GM15510 (cell line): Measurements from ENCODE around the gene PRRC2C.

Experiments used
- POLR2A ChIP-seq: IDR thresholded peaks from 3 replicates; pipeline ENCODE4 v1.6.1; 2011; ENCODE audit warnings: borderline replicate concordance; ENCODE audit not compliant: insufficient read length; ENCODE audit errors: extremely low read depth

Gene PRRC2C

GRCh38 chr1:171487038-171487437 is 1.7 kb downstream of the PRRC2C start:
- no peak for TF ChIP-seq POLR2A

- TF ChIP-seq POLR2A: no peak
These were observed 3.0 kb downstream of the PRRC2C start for GRCh38 chr1:171488190-171488929.

- TF ChIP-seq POLR2A: no peak
These were observed 8.7 kb downstream of the PRRC2C start for GRCh38 chr1:171494076-171494475.

GRCh38 chr1:171495444-171495843 is 10.1 kb downstream of the PRRC2C start:
- TF ChIP-seq POLR2A: no peak

- TF ChIP-seq POLR2A: no peak
These were observed 15.0 kb downstream of the PRRC2C start for GRCh38 chr1:171500304-171500703.

GRCh38 chr1:171500803-171501202 is 15.5 kb downstream of the PRRC2C start:
- no peak for TF ChIP-seq POLR2A

GRCh38 chr1:171501305-171502024 is 16.1 kb downstream of the PRRC2C start:
- TF ChIP-seq POLR2A: no peak

GRCh38 chr1:171506525-171507304 is 21.4 kb downstream of the PRRC2C start:
- TF ChIP-seq POLR2A: no peak

GRCh38 chr1:171507435-171507834 is 22.1 kb downstream of the PRRC2C start:
- TF ChIP-seq POLR2A: no peak

- TF ChIP-seq POLR2A: no peak
These were observed 23.9 kb downstream of the PRRC2C start for GRCh38 chr1:171509191-171509590.

GRCh38 chr1:171513743-171514142 is 28.4 kb downstream of the PRRC2C start:
- no peak for TF ChIP-seq POLR2A

- TF ChIP-seq POLR2A: no peak
These were observed 30.0 kb downstream of the PRRC2C start for GRCh38 chr1:171515299-171515698.

- no peak for TF ChIP-seq POLR2A
These were observed 30.4 kb downstream of the PRRC2C start for GRCh38 chr1:171515741-171516140.

- TF ChIP-seq POLR2A: no peak
These were observed 36.2 kb downstream of the PRRC2C start for GRCh38 chr1:171521567-171521966.

- no peak for TF ChIP-seq POLR2A
These were observed 45.3 kb downstream of the PRRC2C start for GRCh38 chr1:171530676-171531075.

- TF ChIP-seq POLR2A: no peak
These were observed 47.2 kb downstream of the PRRC2C start for GRCh38 chr1:171532520-171532919.

- TF ChIP-seq POLR2A: no peak
These were observed 60.2 kb downstream of the PRRC2C start for GRCh38 chr1:171545523-171545922.
